ENCODE measurements around the gene TPK1.

TPK1 gene

DNA sequence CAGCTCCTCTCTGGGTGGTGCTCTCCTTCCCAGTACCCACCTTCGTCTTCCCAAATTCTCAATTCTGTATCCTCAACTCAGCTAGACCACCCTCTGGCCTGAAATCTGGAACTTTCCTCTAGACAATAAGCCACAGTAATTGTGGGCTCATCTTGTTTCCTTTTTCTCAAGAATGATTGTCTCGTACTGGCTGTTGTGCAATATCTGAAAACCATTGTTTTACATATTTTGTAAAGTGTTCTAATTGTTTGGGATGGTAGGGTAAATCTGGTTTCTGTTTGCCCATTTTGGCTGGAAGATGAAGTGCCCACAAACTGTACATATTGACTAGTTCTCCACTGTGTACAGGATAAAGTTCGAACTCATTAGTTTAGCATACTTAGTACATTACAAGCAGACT, 421.0 kb downstream of the TPK1 start:
- DNase-seq (ENCODE audit: insufficient read length) (no peak), FAIRE-seq (no peak)
- no peak for TF ChIP-seq POLR2AphosphoS5 (IDR thresholded peaks at IDR 0.05; ENCODE audit: low read depth, low read length)
- no peak for TF ChIP-seq TAF1 (IDR thresholded peaks at IDR 0.05; ENCODE audit: borderline replicate concordance, low read depth, low read length)
- no peak for TF ChIP-seq POLR2A (IDR thresholded peaks at IDR 0.05; ENCODE audit: low read depth, low read length)

DNA sequence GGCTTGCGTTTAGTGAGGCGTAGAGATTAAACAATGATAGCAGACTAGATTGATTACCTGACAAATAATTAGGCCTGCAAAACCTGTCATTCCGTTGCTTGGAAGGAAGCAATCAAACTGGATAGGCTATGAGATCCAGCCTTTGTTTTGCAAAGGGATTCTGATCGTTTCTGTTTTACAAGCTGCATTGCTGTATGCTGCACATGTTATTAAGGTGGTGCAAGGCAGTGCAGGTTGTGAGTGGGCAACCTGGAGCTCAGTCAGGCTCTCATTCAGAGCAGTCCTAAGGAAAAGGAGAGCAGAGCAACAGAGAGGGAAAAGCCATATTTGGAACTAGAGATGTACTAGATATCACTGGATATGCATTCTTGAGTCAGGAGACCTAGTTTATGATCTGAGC, 425.4 kb downstream of the TPK1 start:
- TF ChIP-seq TAF1 (IDR thresholded peaks at IDR 0.05; ENCODE audit: borderline replicate concordance, low read depth, low read length) (no peak), POLR2A (IDR thresholded peaks at IDR 0.05; ENCODE audit: low read depth, low read length) (no peak), POLR2AphosphoS5 (IDR thresholded peaks at IDR 0.05; ENCODE audit: low read depth, low read length) (no peak)
- FAIRE-seq = no peak
- DNase-seq (ENCODE audit: insufficient read length) = no peak

DNA sequence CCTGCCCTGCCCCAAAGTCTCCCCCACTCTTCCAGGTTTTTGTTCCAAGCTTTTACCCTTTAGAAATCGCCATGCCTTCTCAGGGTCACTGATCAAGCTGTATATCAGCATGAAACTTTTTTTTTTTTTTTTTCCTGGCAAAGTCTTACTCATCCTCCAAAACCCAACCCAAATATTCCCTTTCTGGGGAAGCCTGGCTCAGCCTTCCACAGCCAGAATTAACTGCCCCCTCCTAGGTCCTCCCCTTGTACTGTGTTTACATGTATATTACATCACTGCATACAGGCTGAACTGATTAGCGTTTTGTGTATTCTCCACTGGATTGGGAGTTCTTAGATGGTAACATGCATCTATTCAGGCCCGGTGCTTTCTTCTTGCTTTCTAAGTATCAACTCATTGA, 427.7 kb downstream of the TPK1 start:
- FAIRE-seq (no peak), DNase-seq (ENCODE audit: insufficient read length) (no peak)

DNA sequence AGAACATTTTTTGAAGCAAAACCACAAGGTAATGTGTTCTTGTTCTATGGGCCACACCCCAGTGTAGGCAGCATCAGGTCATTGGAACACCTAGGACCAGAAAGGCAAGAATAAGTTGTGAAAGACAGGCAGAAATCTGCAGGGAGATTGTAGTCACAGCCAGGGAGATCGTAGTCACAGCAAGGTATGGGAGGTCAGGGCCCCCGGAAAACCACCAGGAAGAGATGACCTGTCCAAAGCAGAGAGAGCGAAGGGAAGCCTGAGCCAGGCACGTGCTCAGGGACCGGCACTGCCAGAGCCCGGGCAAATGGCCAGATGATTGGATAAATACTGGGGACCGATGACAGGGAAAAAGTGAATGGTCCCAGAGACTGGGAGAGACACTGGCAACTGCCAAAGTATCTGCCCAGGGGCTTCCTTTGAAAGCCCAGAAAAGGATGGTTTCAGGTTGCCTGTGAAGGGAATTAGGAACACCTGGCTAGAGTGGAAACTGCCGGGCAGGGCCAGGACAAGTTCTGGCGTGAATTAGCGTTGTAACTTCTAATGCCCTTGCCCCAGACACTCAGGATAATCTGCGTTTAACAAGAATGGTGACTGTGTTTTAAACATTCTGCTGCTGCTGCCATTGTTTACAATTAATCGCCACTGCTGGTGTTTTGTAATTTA, 428.5 kb downstream of the TPK1 start:
- DNase-seq (ENCODE audit: insufficient read length) (no peak), FAIRE-seq (no peak)
- TF ChIP-seq POLR2A (IDR thresholded peaks at IDR 0.05; ENCODE audit: low read depth, low read length) (no peak), POLR2AphosphoS5 (IDR thresholded peaks at IDR 0.05; ENCODE audit: low read depth, low read length) (no peak), TAF1 (IDR thresholded peaks at IDR 0.05; ENCODE audit: borderline replicate concordance, low read depth, low read length) (no peak)

More for the DNA sequence above, 427.7 kb downstream of the TPK1 start:
- TF ChIP-seq POLR2AphosphoS5 (IDR thresholded peaks at IDR 0.05; ENCODE audit: low read depth, low read length) (no peak), POLR2A (IDR thresholded peaks at IDR 0.05; ENCODE audit: low read depth, low read length) (no peak), TAF1 (IDR thresholded peaks at IDR 0.05; ENCODE audit: borderline replicate concordance, low read depth, low read length) (no peak)

DNA sequence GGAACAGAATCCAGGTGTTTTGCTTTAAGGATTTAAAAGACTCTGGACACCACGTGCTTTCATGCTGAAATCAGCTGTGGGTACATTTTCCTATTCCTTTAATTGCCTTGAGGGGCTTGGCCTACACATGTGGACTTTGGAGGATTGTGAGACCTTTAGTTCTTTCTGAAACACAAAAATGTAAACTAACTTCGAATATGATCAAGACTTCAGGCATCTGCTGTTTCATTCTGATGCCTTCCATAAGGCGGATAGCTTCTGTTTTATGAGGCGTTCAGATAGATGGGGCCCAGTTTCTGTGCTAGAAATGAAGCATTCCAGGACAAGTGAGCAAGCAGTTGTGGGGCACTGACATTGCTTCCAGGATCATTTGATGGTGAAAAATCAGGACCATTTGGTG, 430.9 kb downstream of the TPK1 start:
- no peak for TF ChIP-seq POLR2A (IDR thresholded peaks at IDR 0.05; ENCODE audit: low read depth, low read length)
- no peak for TF ChIP-seq POLR2AphosphoS5 (IDR thresholded peaks at IDR 0.05; ENCODE audit: low read depth, low read length)
- no peak for TF ChIP-seq TAF1 (IDR thresholded peaks at IDR 0.05; ENCODE audit: borderline replicate concordance, low read depth, low read length)
- FAIRE-seq (no peak), DNase-seq (ENCODE audit: insufficient read length) (no peak)

DNA sequence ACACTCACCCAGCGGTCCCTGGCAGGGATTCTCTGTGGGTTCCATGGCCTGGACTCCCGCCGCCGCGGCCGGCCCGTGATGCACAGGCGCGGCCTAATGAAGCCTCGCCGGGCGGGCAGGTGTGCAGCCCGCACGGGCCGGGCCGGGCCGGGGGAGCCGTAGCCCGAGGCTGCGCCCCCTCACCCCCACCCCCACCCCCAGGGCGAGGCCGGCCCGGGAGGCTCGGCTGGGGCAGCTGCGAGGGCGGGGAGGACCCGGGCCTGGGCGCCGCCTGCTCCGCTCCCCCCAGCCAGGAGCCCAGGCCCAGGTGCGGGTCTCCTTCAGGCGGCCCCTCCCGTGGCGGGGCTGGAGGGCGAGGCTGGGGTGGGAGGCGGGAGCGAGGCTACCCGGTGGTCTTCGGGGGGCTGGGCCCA, 432.2 kb downstream of the TPK1 start, which contains the start of gene NOBOX:
Gene NOBOX (minus strand): TSS at position 45 of the 413 bp plus-strand sequence.
- no peak for DNase-seq (ENCODE audit: insufficient read length)
- TF ChIP-seq POLR2AphosphoS5 (IDR thresholded peaks at IDR 0.05; ENCODE audit: low read depth, low read length) (no peak), POLR2A (IDR thresholded peaks at IDR 0.05; ENCODE audit: low read depth, low read length) (no peak), TAF1 (IDR thresholded peaks at IDR 0.05; ENCODE audit: borderline replicate concordance, low read depth, low read length) (no peak)
- FAIRE-seq = no peak

DNA sequence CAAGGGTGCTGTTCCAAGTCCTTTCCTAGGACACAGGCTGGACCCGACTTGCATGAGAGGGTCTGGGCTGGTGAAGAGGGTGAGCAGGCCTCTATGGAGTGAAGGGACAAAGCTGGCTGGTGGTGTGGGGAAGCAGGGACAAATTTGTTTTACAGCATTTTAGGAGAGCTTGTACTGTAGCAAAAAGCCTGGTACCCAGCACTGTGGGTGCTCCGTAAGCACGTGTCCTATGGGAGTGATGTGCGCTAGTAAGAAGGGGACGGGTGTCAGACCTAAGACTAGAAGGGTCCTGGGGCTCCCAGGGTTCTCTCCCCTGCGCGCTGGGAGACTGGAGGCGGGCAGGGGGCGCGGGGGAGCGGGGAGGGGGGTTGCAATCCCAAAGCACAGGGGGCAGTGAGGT, 432.8 kb downstream of the TPK1 start:
- DNase-seq (ENCODE audit: insufficient read length) (no peak), FAIRE-seq (no peak)

More for the DNA sequence above, 432.8 kb downstream of the TPK1 start:
- no peak for TF ChIP-seq POLR2A (IDR thresholded peaks at IDR 0.05; ENCODE audit: low read depth, low read length)
- TF ChIP-seq POLR2AphosphoS5 (IDR thresholded peaks at IDR 0.05; ENCODE audit: low read depth, low read length) = no peak
- no peak for TF ChIP-seq TAF1 (IDR thresholded peaks at IDR 0.05; ENCODE audit: borderline replicate concordance, low read depth, low read length)

Measured in GM12892 (cell line).